Umbilical cord (tissue), 2 donors: ENCODE results near the gene PLIN4. TPM values are rescaled to one million over a fixed set of nuclear protein-coding genes. Genes with fewer than 3 reads are reported as not detected.
"Not testable (repeated sequence)": the region's sequence is repeated elsewhere in the genome, so short reads cannot be mapped to it uniquely, and the experiment has no call there.

Source experiments
- DNase-seq: peaks from one replicate; pipeline ENCODE4 v3.0.0-alpha.2; 2015; ENCODE audit warnings: low spot score
- total RNA-seq: library from RNA; depleted of rRNA; stranded (reverse); fragments of >200 nt; gene quantifications from one replicate; pipeline ENCODE4 v1.2.3, GENCODE V29; 2014; ENCODE audit warnings: low replicate concordance; ENCODE audit not compliant: insufficient read depth

The PLIN4 gene
- total RNA-seq, 1 donor from 2014 or later, result 0.96 TPM

DNA sequence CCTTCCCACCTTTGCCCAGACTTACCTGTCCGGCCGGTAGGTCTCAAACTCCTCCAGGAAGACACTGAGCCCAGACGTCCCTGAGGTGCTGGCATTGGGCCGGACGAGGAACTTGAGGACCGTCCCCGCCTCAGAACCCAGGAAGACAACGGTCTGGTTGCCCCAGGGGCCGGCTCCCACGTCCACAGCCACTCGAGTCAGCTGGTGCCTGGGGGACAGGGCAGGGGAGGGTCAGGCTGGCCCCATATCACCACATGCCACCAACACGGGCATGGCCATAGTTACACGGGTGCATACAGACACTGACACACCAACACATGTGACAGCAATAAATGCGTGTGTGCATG lies 29.9 kb upstream of the PLIN4 start:
- no peak for DNase-seq

DNA sequence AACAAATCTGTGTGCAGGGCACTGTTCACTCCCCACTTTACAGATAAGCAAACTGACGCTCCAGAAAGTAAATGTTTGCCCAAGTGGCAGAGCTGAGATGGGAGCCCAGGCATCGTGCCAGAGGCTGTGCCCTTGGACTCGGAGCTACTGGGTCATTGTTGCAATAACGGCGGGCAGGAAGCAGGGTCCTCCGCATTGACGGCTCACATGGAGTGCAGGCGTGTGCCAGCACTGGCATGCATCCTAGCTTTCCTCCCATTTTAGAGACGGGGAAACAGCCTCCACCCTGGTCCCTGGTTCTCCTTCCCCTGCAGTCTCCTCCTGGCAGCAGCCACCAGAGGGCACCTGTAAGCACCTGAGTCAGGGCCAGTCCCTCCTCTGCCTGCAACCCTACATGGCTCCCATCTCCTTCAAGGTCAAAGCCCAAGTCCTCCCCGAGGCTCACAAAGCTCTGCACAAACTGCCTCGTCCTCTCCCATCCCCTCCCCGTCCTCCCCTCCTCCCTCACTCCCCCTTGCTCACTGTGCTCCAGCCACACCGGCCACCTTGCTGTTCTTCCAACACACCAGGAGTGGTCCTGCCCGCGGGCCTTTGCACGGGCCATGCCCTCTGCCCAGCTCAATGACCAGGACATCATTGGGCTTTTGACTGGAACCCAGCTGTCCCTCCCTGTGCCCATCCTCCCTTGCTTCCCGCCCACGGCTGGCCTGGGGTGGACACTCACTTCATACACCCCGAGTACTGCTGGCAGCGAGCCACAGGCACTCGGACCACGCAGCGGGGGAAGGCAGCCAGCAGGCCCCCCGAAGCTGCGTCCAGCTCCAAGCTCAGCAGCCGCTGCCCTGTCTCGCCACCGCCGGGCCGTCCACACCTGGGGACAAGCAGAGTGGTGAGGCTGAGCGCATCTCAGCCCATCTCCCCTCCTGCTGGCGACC lies 29.3 kb upstream of the PLIN4 start:
- no peak for DNase-seq

DNA sequence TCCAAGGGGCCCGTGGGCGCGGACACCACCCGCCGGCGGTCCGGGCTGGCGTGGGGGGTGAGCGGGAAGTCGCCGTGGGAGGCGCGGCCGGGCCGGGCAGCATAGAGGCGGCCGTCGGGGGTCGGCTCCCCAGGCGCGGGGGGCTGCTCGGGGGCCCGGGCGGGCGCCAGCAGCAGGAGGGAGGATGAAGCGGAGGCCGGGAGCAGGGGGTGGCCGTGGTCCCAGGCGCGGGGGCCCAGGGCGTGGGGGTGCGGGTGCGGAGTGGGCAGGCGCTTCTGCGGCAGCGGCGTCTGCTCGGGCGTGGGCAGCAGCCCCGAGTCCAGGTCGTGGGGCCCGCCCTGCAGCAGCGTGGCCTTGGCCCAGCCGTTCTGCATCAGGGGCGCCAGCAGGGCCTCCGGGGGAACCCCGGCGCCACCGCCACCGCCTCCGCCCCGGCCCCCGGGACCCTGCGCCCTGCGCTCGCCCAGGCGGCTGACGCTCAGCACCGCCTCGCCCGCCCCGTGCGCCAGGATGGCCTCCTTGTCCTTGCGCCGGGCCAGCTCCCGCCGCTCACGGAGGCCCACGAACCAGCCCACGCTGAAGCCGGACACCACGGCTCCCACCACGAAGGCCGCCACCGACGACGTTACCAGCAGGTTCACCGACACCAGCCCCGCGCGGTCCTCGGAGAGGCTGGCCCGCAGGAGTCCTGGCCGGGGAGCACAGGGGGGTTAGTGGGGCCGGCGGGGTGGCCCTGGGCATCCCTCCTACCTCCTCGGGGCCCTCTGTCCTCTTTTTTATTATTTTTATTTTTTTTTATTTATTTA lies 25.8 kb upstream of the PLIN4 start:
- DNase-seq, result no peak

DNA sequence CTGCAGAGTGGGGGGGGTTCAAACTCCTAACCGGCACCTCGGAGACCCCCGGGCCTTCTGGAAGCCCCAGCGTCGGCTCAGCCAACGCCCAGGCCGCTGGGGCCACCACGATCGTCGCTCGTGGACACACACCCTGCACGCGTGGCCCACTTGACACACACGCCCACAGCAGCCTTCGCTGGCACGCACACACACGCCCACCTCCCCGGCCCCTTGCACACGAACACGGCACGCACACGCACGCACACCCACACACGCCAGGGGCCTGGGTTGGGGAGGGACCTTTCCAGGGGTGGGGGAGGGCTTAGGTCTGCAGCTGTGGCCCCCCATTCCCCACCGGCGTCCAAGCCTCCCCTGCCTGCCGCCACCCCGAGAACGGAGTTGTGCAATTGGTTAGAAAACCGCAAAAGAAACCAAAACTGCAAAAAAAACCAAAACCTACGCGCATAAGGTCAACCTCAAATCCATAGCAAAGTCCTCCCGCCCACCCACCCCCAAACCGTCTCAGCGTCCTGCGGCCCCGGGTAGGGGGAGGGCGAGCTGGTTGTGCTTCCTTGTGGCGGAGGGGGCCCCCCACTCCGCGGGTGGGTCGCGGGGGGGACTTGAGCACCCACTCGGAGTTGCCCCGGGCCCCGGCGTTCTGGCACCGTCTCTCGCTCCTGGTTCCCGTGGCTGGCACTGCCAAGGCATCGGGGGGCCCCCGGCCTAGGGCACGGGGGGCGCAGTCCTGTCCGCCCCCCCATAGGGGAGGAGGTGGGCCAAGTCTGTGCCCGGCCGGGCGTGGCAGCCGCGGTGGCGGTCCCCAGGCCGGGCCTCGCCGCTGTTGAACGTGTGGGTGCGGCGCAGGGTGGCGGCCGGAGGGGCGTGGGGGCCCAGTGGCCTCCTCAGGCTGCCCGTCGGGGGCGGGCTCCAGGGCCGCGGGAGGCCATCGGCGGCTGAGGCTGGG lies 24.9 kb upstream of the PLIN4 start:
- DNase-seq, result no peak

DNA sequence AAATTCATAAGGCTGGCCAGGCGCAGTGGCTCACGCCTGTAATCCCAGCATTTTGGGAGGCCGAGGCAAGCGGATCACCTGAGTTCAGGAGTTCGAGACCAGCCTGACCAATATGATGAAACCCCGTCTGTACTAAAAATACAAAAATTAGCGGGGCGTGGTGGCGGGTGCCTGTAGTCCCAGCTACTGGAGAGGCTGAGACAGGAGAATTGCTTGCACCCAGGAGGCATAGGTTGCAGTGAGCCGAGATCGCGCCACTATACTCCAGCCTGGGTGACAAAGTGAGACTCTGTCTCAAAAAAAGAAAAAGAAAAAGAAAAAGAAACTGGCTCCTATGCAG lies 23.5 kb upstream of the PLIN4 start:
- not testable (repeated sequence) for DNase-seq

DNA sequence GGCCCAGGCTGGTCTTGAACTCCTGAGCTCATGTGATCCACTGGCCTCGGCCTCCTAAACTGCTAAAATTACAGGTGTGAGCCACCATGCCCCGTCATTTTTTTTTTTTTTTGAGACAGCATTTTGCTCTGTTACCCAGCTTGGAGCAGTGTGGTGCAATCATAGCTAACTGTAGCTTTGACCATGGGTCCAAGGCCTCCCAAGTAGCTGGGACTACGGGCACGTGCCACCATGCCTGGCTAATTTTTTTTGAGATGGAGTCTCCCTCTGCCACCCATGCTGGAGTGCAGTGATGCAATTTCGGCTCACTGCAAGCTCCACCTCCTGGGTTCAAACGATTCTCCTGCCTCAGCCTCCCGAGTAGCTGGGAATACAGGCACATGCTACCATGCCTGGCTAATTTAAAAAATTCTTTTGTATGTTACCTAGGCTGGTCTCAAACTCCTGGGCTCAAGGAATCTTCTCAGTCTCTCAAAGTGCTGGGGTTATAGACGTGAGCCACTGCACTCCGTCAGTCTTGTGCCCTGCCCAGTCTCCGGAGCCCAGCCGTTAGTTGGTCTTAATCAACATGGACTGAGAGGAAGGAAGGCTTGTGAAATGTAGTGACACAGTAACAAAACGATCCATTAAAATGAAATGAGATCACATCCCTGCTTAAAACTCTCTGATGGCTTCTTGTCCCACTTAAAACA lies 23.0 kb upstream of the PLIN4 start:
- no peak for DNase-seq

DNA sequence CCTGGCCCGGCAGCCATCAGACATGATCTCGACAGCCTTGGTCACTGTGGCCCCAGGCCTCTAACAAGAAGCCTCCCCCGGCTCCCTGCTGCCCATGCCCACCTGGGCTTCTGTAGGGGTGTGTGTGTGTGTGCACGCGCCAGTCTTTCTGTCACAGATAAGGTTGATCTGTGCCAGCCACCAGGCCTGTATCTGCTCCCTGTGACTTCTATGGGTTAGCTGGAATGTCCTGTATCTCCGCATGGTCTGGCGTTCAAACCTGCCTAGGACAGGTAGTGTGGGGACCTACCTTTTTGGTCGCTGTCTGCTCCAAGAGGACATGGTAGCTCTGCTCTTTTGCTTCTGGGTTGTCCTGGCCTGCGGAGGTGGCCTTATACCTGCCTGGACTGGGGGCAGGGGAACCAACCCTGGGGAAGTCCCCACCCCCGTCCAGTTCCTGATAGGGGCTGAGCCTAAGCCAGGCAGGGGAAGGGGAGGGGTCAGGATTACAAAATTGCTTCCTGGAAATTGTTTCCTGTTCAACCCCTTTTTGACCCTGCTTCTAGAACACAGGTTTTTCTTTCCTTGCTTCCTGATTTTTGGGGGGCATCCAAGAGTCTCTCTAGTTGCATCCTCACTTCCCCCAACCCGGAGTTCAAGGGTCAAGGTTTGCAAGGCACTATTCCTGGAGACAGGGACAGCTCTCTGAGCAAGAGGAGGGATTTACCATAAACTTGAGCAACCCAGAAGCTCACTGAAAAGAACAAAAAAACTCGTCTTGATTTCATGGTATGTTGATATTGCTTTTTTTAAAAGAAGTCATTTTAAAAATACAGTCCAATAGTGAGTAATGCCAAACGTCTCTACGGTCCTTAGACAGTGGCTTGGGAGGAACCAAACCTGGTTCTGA lies 21.7 kb upstream of the PLIN4 start, which contains the start of gene LRG1:
Gene LRG1, minus strand, starts transcription at position 344 of the 889 bp plus-strand sequence. Its CDS starts 23 bp downstream, at position 321.
- peak; percentile 33 for DNase-seq

DNA sequence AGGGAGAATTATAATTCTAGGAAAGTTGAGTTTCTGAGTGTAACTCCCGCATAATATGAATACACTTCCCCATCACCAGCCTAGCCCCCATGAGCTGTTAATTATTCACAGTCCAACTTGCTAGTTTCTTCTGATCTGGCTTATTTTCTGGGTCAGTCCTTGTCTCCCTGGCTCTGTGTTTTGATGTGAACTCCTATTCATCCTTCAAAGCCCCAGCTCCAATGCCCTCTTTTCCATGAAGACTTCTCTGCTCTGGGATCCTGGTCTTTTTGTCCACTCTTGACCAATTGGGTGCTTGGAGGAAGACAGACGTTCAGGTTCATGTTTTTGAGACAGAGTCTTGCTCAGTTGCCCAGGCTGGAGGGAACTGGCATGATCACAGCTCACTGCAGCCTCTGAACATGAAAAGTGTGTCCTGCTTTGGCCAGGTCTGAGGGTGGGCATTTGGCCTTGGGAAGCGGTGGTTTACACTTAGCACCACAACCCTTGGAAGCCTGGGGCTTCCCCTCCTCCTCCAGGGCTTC lies 20.9 kb upstream of the PLIN4 start:
- no peak for DNase-seq

DNA sequence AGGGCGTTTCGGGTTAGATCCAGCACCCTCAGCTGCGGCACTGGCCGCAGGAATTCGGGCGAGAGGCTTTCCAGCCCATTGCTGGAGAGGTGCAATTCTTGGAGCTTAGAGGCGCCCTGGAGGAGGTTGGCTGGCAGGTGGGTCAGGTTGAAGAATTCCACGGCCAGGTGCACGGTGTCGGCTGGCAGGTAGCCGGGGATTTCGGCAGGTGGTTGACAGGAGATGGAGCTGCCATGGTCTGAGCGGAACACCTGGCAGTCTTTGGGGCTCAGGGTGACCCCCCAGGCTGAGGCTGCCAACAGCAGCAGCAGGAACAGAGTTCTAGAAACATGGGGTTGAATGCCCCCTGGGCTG lies 20.3 kb upstream of the PLIN4 start:
- no peak for DNase-seq

DNA sequence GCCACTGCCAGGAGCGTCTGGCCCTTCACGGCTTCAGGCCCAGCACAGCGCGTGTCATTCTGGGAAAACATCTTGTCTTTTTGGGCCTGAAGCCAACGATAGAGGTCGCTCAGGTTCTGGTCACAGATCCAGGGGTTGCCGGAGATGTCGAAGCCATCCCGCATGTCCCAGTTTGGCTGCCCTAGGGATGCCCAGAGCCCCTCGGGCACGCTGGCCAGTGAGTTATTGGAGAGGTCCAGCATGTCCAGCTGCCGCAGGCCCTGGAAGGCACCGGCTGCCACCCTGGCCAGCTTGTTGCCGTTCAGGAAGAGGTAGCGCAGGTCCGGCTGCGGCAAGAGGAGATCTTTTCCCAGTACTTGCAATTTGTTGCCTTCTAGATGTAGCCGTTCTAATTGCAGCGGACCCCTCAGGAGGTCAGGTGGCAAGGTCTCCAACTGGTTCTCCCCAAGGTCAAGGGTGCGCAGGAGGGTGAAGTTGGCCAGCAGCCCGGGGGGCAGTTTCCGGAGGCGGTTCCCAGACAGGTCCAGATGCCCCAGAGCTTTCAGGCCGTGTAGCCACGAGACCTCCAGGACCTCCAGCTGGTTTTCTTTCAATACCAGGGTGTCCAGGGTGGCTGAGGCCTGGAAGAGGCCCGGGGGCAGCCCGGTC lies 19.8 kb upstream of the PLIN4 start:
- no peak for DNase-seq

DNA sequence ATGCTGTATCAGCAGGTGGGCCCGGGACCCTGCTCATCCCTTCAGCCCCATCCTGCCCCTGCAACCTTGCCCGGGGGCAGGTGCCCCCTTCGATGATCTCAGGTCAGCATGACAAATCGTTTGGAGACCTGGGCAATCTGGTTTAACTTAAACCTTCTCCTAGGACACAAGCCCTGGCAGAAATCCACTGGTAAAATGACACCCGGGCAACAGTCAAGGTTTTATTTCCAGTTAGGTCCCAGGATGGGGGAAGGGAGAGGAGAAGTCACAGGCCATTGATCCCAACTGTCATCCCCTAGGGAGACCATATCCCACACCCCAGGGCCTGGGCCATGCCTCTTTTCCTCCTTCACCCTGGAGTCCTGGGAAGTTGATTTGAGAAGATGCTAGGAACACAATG lies 18.5 kb upstream of the PLIN4 start:
- no peak for DNase-seq

DNA sequence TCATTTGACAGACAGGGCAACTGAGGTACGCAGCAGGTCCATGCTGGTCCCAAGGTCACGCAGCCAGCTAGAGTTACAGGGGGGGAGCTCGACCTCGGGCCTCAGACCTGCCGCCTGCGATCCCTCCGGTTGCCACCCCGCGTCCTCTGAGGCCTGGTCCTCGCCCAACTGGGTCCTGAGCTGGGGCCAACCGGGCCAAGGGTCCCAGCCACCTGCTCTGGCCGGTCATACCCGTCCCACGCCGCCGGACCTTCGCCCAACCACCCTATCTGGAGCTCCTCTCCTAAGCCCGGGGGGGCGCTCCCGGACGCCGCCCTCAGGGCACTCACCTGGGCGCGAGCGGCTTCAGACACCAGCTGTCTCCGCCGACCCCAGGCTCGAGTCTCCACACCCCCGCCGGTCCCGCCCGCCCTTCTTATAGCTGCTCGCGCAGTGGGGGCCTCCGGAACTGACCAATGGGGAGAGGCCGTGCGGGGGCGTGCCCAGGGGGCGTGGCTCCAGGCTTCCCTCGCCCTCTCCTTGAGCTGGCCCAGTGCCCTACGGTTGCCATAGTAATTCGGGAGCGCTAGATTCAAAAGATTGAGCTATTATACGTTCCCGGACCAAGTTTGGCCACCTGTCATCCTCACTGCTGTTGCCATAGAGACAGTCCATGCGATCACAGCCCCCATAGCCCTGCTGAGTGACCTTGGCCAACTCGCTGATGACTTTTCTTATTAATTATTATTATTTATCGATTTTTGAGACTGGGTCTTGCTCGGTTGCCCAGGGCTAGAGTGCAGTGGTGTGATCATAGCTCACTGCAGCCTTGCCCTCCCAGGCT lies 16.8 kb upstream of the PLIN4 start, which contains the start of gene PLIN5:
Gene PLIN5, minus strand, starts transcription at position 389 of the 823 bp plus-strand sequence. CDS start 1,150 bp downstream, outside the sequence.
- DNase-seq, result peak; percentile 22

DNA sequence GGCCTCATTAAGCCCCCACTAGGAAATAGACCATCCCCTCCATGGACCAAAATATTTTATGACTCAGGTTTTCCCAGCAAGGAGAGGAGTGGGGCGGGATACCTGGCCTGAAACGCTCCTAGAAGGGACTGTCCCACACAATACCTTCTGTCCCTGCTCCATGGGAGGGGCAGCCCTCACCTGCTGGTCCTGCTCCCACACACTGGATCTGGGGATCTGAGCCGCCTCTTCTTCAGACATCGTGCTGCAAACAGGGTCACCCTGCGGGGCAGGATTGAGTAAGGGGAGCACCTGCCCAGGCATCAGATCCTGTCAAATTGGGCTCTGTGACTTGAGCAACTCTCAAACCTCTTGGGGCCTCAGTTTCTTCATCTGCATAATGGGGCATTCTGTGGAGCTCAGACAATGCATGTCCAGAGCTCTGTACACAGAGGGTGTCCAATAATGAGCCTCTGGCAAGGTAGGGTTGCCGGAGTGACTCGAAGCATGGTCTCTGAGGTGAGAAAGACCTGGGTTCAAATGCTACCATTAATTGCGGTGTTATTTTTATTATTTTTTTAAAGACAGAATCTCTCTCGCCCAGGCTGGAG lies 15.6 kb upstream of the PLIN4 start:
- DNase-seq, result no peak

DNA sequence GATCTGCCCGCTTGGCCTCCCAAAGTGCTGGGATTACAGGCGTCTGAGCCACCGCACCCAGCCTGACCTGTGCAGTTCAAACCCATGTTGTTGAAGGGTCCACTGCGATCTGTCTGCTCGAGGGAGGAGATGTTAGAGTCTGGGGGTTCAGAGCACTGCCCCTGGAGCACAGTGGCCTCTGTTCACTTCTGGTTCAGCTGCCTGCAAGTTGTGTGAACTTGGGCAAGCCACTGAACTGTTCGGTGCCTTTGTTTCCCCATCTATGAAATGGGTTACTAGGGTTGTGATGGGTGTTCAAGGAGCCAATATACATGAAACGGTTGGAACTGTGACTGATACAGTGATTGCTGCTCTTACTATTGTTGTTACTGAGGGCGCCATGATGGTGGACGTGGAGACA lies 15.0 kb upstream of the PLIN4 start:
- DNase-seq, result no peak

DNA sequence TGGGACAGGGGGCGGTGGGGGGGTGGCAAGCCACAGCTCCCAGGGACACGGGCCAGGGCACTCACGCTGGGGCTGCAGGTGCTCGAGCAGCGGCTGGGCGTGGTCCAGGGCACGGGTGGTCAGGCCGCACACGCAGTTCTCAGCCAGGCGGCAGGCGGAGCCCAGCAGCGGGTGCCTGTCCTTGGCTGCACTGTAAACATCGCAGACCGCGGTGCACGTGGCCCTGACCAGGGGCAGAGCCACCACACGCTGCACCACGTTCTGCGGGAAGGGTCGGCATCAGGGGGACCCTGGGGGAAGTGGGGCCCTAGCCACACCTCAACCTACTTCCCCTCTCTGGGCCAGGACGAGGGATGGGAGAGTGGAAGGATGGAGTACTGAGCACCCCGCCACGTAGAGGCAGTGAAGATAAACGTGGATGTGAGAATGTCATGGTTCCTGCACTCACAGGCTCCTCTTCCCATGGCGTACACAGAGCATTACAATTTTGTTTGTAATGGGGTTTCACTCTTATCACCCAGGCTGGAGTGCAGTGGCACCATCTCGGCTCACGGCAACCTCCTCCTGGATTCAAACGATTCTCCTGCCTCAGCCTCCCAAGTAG lies 13.4 kb upstream of the PLIN4 start:
- DNase-seq, result no peak

DNA sequence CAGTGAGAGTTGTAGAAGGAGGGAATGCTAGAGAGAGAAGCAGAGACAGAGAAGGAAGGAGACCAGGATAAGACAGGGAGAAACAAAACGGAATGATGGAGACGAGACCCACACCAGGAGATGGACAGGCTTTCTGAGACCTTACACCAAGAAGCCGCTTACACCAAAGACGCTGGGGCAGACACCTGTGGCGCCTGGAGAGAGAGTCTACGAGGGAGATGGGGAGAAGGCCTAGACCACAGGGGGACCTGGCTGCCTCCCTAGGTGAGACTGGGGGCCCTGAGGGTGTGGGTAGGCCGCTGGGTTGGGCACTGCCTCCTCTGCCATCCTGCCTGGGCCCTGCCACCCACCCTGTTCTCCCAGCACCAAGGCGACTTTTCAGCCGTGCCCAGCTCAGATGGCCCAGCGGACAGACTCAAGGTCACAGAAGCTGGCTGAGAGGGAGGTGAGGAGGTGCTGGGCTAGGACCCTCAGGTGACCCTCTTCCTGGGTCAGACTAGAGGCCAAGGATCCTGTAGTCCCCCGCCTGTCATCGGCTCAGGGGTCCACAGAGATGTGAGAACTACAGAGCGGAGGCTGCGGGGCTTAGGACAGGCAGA lies 11.7 kb upstream of the PLIN4 start:
- no peak for DNase-seq

DNA sequence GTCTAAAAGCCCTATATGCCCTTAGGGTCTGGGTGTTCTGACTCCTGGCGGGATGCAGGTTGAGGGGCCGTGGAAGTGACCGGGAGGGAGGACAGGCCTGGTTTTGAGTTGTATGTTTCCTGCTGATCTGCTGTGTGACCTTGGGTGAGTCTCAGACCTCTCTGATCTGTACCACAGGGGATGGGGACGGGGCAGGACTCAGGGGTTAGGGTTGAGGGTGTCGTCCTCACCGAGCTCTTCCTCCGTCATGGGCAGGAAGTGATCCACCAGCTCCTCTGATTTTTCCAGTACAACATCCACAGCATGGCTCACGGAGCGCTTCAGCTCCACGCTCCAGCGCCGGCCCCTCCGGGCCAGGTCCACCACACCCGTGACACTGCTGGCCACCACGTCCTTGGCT lies 10.6 kb upstream of the PLIN4 start:
- no peak for DNase-seq
